WTC11 (cell line): Measurements from ENCODE around the gene IL20. TPM values are rescaled to one million over a fixed set of nuclear protein-coding genes. Genes with fewer than 3 reads are reported as not detected.

ENCODE experiments used
- ATAC-seq: fragments of 200-7000 bp; cut with Tn5 transposase; 2 replicates; pipeline ENCODE4 v1.10.0; 2021; ENCODE audit warnings: mild to moderate bottlenecking, moderate library complexity
- CTCF ChIA-PET: fragments of 300-600 bp; sonication (Branson Sonifier 250); formaldehyde crosslinking; loops from one replicate; lab custom pipeline; 2021; ENCODE audit warnings: antibody characterized with exemption; lab: Charles Lee
- POLR2A ChIA-PET: fragments of 350-600 bp; sonication (Branson Sonifier 250); formaldehyde crosslinking; loops from one replicate; lab custom pipeline; 2021; ENCODE audit warnings: antibody characterized with exemption; lab: Charles Lee
- DNase-seq: peaks from one replicate; pipeline ENCODE4 v3.0.0; 2021; ENCODE audit warnings: low spot score
- H3K27ac Mint-ChIP-seq: 2 replicates; pipeline ENCODE4 v1.8.0; 2021; ENCODE audit warnings: mixed read lengths
- H3K27me3 Mint-ChIP-seq: 2 replicates; pipeline ENCODE4 v1.8.0; 2021; ENCODE audit warnings: low read depth, mild to moderate bottlenecking, moderate library complexity, mixed read lengths
- H3K36me3 Mint-ChIP-seq: 2 replicates; pipeline ENCODE4 v1.8.0; 2021; ENCODE audit warnings: mixed read lengths
- H3K4me1 Mint-ChIP-seq: 2 replicates; pipeline ENCODE4 v1.8.0; 2022; ENCODE audit warnings: mixed read lengths
- H3K4me3 Mint-ChIP-seq: 2 replicates; pipeline ENCODE4 v1.8.0; 2021; ENCODE audit warnings: mild to moderate bottlenecking, moderate library complexity, mixed read lengths
- H3K9me3 Mint-ChIP-seq: 2 replicates; pipeline ENCODE4 v1.8.0; 2021; ENCODE audit warnings: mixed read lengths
- ELF4 ChIP-seq: sonication (generic); formaldehyde crosslinking; IDR thresholded peaks from 2 replicates; pipeline ENCODE4 v1.8.1; 2022; ENCODE audit warnings: low read depth, mild to moderate bottlenecking, moderate library complexity, missing genetic modification reagents
- FOXK1 ChIP-seq: sonication (generic); formaldehyde crosslinking; IDR thresholded peaks from 2 replicates; pipeline ENCODE4 v1.8.0; 2022; ENCODE audit warnings: mild to moderate bottlenecking, moderate library complexity, missing genetic modification reagents
- IRF2 ChIP-seq: sonication (generic); formaldehyde crosslinking; IDR thresholded peaks from 2 replicates; pipeline ENCODE4 v1.8.0; 2022; ENCODE audit warnings: low read depth, missing genetic modification reagents, borderline replicate concordance
- JAZF1 ChIP-seq: fragments of 250-450 bp; sonication (Bioruptor Pico); IDR thresholded peaks from 2 replicates; pipeline ENCODE4 v1.9.0; 2021; ENCODE audit warnings: moderate library complexity, mild to moderate bottlenecking, inconsistent platforms
- NFE2L1 ChIP-seq: sonication (generic); formaldehyde crosslinking; IDR thresholded peaks from 2 replicates; pipeline ENCODE4 v1.8.1; 2023; ENCODE audit warnings: missing genetic modification reagents
- RORB ChIP-seq: fragments of 250-450 bp; sonication (Bioruptor Pico); IDR thresholded peaks from 2 replicates; pipeline ENCODE4 v1.9.0; 2021; ENCODE audit warnings: mild to moderate bottlenecking
- TCF7 ChIP-seq: sonication (generic); formaldehyde crosslinking; IDR thresholded peaks from 2 replicates; pipeline ENCODE4 v1.8.0; 2022; ENCODE audit warnings: mild to moderate bottlenecking, low read depth, missing genetic modification reagents, moderate library complexity
- TEAD4 ChIP-seq: sonication (generic); formaldehyde crosslinking; IDR thresholded peaks from 2 replicates; pipeline ENCODE4 v1.8.0; 2022; ENCODE audit warnings: mild to moderate bottlenecking, missing genetic modification reagents
- ZBTB21 ChIP-seq: sonication (generic); formaldehyde crosslinking; IDR thresholded peaks from 2 replicates; pipeline ENCODE4 v1.8.1; 2023; ENCODE audit warnings: mild to moderate bottlenecking, missing genetic modification reagents, borderline replicate concordance
- ZNF121 ChIP-seq: sonication (generic); formaldehyde crosslinking; IDR thresholded peaks from 2 replicates; pipeline ENCODE4 v1.8.0; 2023; ENCODE audit warnings: missing genetic modification reagents
- total RNA-seq: library from RNA; stranded (reverse); gene quantifications from 3 replicates; pipeline ENCODE4 v1.2.3, GENCODE V29; 2021
- TF ChIP-seq, protein P1 (sequence below): sonication (generic); formaldehyde crosslinking; IDR thresholded peaks from 2 replicates; pipeline ENCODE4 v1.8.1; 2023; ENCODE audit warnings: mild to moderate bottlenecking, missing genetic modification reagents
- TF ChIP-seq, protein P2 (sequence below): sonication (generic); formaldehyde crosslinking; IDR thresholded peaks from 2 replicates; pipeline ENCODE4 v1.8.0; 2023; ENCODE audit warnings: missing genetic modification reagents, mild to moderate bottlenecking, borderline replicate concordance
- TF ChIP-seq, protein P3 (sequence below): sonication (generic); formaldehyde crosslinking; IDR thresholded peaks from 2 replicates; pipeline ENCODE4 v1.8.0; 2022; ENCODE audit warnings: mild to moderate bottlenecking, missing genetic modification reagents
- TF ChIP-seq, protein P4 (sequence below): sonication (generic); formaldehyde crosslinking; IDR thresholded peaks from 2 replicates; pipeline ENCODE4 v1.8.0; 2022; ENCODE audit warnings: missing genetic modification reagents
- TF ChIP-seq, protein P5 (sequence below): sonication (generic); formaldehyde crosslinking; IDR thresholded peaks from 2 replicates; pipeline ENCODE4 v1.8.0; 2022; ENCODE audit warnings: mild to moderate bottlenecking, missing genetic modification reagents
- TF ChIP-seq, protein P6 (sequence below): sonication (generic); formaldehyde crosslinking; IDR thresholded peaks from 2 replicates; pipeline ENCODE4 v1.8.1; 2022; ENCODE audit warnings: low read depth, missing genetic modification reagents, borderline replicate concordance

Gene IL20
- total RNA-seq, 1 experiment from 2014 or later = not detected

DNA sequence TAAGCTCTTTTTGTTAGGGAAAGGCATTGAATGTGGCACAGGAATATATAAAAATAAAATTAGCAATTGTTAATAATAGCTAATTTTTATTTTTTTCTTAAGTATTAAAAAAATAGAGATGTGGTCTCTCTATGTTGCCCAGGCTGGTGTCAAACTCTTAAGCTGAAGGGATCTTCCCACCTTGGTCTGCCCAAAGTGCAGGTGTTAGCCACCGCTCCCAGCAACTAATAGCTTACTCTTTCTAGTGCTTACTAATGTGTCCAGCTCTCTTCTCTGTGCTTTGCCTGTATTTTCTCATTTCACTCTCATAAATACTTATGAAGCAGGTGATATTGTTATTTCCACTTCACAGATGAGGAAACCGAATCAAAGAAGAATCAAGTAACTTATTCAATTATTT is 18.5 kb downstream of the IL20 start:
- Mint-ChIP-seq H3K27ac (no peak overlapping the region), H3K36me3 (no peaks in the 10 kb centered on the region), H3K4me3 (no peak overlapping the region), H3K9me3 (peaks cover 20% of the 10 kb centered on the region), H3K27me3 (no peaks in the 10 kb centered on the region), H3K4me1 (no peaks in the 10 kb centered on the region)
- DNase-seq = no peak
- no peak for ATAC-seq
- ChIA-PET POLR2A (no interaction called here), CTCF (interaction anchor here (0.9 to 1.9 kb wide), 6 partner anchors 11 to 107 kb away, joined by 3 to 9 read pairs (median 3); no protein-coding TSS in a partner anchor)
- TF ChIP-seq, protein P1, sequence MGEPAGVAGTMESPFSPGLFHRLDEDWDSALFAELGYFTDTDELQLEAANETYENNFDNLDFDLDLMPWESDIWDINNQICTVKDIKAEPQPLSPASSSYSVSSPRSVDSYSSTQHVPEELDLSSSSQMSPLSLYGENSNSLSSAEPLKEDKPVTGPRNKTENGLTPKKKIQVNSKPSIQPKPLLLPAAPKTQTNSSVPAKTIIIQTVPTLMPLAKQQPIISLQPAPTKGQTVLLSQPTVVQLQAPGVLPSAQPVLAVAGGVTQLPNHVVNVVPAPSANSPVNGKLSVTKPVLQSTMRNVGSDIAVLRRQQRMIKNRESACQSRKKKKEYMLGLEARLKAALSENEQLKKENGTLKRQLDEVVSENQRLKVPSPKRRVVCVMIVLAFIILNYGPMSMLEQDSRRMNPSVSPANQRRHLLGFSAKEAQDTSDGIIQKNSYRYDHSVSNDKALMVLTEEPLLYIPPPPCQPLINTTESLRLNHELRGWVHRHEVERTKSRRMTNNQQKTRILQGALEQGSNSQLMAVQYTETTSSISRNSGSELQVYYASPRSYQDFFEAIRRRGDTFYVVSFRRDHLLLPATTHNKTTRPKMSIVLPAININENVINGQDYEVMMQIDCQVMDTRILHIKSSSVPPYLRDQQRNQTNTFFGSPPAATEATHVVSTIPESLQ = no peak
- TF ChIP-seq, protein P2, sequence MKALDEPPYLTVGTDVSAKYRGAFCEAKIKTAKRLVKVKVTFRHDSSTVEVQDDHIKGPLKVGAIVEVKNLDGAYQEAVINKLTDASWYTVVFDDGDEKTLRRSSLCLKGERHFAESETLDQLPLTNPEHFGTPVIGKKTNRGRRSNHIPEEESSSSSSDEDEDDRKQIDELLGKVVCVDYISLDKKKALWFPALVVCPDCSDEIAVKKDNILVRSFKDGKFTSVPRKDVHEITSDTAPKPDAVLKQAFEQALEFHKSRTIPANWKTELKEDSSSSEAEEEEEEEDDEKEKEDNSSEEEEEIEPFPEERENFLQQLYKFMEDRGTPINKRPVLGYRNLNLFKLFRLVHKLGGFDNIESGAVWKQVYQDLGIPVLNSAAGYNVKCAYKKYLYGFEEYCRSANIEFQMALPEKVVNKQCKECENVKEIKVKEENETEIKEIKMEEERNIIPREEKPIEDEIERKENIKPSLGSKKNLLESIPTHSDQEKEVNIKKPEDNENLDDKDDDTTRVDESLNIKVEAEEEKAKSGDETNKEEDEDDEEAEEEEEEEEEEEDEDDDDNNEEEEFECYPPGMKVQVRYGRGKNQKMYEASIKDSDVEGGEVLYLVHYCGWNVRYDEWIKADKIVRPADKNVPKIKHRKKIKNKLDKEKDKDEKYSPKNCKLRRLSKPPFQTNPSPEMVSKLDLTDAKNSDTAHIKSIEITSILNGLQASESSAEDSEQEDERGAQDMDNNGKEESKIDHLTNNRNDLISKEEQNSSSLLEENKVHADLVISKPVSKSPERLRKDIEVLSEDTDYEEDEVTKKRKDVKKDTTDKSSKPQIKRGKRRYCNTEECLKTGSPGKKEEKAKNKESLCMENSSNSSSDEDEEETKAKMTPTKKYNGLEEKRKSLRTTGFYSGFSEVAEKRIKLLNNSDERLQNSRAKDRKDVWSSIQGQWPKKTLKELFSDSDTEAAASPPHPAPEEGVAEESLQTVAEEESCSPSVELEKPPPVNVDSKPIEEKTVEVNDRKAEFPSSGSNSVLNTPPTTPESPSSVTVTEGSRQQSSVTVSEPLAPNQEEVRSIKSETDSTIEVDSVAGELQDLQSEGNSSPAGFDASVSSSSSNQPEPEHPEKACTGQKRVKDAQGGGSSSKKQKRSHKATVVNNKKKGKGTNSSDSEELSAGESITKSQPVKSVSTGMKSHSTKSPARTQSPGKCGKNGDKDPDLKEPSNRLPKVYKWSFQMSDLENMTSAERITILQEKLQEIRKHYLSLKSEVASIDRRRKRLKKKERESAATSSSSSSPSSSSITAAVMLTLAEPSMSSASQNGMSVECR (CRISPR knock-in tag) = no peak
- no peak for TF ChIP-seq ZNF121 (CRISPR knock-in tag)
- no peak for TF ChIP-seq JAZF1 (CRISPR knock-in tag)
- no peak for TF ChIP-seq RORB (CRISPR knock-in tag)
- TF ChIP-seq NFE2L1 (CRISPR knock-in tag) = no peak
- TF ChIP-seq TCF7 (CRISPR knock-in tag) = no peak
- TF ChIP-seq ZBTB21 (CRISPR knock-in tag) = no peak

DNA sequence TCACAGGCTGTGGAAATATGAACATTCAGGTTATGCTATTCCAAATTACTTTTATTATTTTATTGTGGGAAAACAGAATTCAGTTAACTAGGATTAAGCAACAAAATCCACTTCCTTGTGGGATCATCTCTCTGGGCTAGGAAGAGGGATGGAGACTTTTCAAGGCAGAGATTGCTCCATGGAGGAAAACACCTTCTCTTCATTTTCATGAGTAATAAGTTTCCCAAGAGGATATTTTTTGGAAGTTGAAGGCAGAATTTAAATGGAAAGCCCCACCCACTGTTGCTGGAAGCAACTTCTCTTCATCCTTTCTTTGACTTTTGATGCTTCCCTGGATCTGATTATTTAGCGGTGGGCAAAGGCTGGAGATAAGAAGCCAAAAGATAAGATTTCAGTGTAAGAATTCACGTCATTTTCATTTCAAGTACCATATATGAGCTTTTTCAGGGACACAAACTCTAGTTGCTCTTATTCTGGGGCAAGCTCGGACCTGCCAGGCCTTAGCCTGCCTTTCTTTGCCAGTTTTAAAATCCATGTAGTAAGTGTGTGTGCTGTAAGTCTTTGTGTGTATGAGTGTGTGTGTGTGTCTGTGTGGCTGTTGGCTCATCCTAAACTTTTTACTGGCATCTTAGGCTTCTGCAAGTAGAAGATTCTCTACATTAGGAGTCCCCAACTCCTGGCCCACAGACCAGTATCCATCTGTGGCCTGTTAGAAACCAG is 20.1 kb downstream of the IL20 start:
- CTCF ChIA-PET = interaction anchor here (1.1 kb wide), 1 partner anchor 76 kb away, joined by 3 read pairs; no protein-coding TSS in a partner anchor
- Mint-ChIP-seq H3K9me3 (peaks cover 10% of the 10 kb centered on the region), H3K27me3 (no peaks in the 10 kb centered on the region), H3K4me3 (no peak overlapping the region), H3K27ac (no peak overlapping the region), H3K36me3 (no peaks in the 10 kb centered on the region), H3K4me1 (peaks cover 10% of the 10 kb centered on the region)
- POLR2A ChIA-PET = no interaction called here
- ATAC-seq (no peak), DNase-seq (no peak)
- TF ChIP-seq, protein P3, sequence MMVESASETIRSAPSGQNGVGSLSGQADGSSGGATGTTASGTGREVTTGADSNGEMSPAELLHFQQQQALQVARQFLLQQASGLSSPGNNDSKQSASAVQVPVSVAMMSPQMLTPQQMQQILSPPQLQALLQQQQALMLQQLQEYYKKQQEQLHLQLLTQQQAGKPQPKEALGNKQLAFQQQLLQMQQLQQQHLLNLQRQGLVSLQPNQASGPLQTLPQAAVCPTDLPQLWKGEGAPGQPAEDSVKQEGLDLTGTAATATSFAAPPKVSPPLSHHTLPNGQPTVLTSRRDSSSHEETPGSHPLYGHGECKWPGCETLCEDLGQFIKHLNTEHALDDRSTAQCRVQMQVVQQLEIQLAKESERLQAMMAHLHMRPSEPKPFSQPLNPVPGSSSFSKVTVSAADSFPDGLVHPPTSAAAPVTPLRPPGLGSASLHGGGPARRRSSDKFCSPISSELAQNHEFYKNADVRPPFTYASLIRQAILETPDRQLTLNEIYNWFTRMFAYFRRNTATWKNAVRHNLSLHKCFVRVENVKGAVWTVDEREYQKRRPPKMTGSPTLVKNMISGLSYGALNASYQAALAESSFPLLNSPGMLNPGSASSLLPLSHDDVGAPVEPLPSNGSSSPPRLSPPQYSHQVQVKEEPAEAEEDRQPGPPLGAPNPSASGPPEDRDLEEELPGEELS = no peak

DNA sequence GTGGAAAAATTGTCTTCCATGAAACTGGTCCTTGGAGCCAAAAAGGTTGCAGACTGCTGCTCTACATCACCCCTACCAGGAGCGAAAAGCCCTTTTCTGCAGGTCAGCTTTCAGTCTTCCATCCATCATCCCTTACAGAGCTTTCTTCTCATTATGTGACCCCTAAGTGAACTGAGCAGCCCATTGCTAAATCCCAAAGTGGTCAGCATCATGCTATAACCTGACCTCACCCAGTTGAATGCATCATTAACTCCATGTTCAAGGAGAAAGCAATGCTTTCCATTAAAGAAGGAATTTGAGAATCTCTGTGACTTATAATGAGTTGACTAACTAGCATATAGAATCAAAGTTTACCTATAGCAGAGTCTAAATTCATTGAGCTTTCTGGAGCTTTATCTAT is 21.4 kb downstream of the IL20 start:
- ChIA-PET POLR2A (no interaction called here), CTCF (no interaction called here)
- H3K36me3 Mint-ChIP-seq = no peaks in the 10 kb centered on the region
- H3K4me3 Mint-ChIP-seq = no peak overlapping the region
- H3K27me3 Mint-ChIP-seq = no peaks in the 10 kb centered on the region
- DNase-seq (no peak), ATAC-seq (no peak)
- H3K4me1 Mint-ChIP-seq = peaks cover 19% of the 10 kb centered on the region
- H3K27ac Mint-ChIP-seq = no peak overlapping the region
- peaks cover 6% of the 10 kb centered on the region for H3K9me3 Mint-ChIP-seq
- TF ChIP-seq, protein P4, sequence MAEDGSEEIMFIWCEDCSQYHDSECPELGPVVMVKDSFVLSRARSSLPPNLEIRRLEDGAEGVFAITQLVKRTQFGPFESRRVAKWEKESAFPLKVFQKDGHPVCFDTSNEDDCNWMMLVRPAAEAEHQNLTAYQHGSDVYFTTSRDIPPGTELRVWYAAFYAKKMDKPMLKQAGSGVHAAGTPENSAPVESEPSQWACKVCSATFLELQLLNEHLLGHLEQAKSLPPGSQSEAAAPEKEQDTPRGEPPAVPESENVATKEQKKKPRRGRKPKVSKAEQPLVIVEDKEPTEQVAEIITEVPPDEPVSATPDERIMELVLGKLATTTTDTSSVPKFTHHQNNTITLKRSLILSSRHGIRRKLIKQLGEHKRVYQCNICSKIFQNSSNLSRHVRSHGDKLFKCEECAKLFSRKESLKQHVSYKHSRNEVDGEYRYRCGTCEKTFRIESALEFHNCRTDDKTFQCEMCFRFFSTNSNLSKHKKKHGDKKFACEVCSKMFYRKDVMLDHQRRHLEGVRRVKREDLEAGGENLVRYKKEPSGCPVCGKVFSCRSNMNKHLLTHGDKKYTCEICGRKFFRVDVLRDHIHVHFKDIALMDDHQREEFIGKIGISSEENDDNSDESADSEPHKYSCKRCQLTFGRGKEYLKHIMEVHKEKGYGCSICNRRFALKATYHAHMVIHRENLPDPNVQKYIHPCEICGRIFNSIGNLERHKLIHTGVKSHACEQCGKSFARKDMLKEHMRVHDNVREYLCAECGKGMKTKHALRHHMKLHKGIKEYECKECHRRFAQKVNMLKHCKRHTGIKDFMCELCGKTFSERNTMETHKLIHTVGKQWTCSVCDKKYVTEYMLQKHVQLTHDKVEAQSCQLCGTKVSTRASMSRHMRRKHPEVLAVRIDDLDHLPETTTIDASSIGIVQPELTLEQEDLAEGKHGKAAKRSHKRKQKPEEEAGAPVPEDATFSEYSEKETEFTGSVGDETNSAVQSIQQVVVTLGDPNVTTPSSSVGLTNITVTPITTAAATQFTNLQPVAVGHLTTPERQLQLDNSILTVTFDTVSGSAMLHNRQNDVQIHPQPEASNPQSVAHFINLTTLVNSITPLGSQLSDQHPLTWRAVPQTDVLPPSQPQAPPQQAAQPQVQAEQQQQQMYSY = no peak
- TF ChIP-seq, protein P5, sequence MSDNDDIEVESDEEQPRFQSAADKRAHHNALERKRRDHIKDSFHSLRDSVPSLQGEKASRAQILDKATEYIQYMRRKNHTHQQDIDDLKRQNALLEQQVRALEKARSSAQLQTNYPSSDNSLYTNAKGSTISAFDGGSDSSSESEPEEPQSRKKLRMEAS = no peak
- TF ChIP-seq, protein P6, sequence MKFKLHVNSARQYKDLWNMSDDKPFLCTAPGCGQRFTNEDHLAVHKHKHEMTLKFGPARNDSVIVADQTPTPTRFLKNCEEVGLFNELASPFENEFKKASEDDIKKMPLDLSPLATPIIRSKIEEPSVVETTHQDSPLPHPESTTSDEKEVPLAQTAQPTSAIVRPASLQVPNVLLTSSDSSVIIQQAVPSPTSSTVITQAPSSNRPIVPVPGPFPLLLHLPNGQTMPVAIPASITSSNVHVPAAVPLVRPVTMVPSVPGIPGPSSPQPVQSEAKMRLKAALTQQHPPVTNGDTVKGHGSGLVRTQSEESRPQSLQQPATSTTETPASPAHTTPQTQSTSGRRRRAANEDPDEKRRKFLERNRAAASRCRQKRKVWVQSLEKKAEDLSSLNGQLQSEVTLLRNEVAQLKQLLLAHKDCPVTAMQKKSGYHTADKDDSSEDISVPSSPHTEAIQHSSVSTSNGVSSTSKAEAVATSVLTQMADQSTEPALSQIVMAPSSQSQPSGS (CRISPR knock-in tag) = no peak
- TF ChIP-seq FOXK1 (no peak), IRF2 (CRISPR knock-in tag) (no peak), ELF4 (CRISPR knock-in tag) (no peak), TEAD4 (CRISPR knock-in tag) (no peak), ZBTB21 (CRISPR knock-in tag) (no peak)
